HG02938 (cell line): ENCODE data around the gene SSTR1.

Experiments
- ATAC-seq: cut with Tn5 transposase; IDR thresholded peaks from one replicate; pipeline ENCODE4 v1.9.1; 2021; ENCODE audit warnings: mild to moderate bottlenecking, moderate library complexity; ENCODE audit not compliant: unreplicated experiment

The SSTR1 gene

GRCh38 chr14:38202444-38203191 lies 5.1 kb upstream of the SSTR1 start:
- ATAC-seq: no peak

- no peak for ATAC-seq
Observed at GRCh38 chr14:38203929-38204718, 3.6 kb upstream of the SSTR1 start.

DNA sequence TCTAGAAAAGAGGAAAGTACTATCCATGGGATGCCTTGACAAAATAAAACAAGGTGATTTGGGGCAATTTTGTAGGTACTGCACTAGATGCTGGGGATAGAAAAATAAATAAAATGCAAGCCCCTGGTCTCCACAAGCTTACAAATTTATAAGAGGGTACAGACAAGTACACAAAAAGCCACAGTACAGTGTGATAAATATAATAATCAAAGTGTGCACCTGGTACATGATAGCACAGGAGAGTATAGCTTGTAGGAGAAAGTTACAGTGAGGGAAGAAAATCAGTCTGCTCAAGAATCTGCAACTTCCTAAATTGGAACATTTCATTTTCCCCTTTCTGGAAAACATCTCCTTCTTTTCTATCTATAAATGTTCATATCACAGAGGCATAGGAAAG lies 3.0 kb upstream of the SSTR1 start:
- no peak for ATAC-seq

- no peak for ATAC-seq
Observed at GRCh38 chr14:38205119-38205813, 2.4 kb upstream of the SSTR1 start.

- no peak for ATAC-seq
Observed at GRCh38 chr14:38205949-38206665, 1.6 kb upstream of the SSTR1 start.

- no peak for ATAC-seq
Observed at GRCh38 chr14:38206689-38207376, 871 bp upstream of the SSTR1 start.

DNA sequence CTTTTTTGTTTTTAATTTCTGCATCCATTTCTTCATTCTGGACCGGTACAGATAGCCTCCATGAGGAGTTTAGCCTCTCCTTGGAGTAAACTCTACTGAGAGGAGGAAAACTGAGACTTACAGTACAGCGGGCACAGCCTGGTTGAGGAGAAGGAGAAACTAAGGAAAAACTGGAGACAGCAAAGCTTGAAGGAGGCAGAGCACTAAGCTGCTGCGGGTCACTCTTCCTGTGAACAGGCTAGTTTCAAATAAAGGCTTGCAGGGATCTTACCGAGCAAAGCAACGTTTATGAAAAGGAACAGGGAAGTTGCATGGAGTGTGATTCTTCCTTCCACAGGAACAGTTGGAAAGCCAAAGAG lies 348 bp upstream of the SSTR1 start:
- ATAC-seq: no peak

GRCh38 chr14:38208618-38209562 lies 1.2 kb downstream of the SSTR1 start:
- no peak for ATAC-seq

DNA sequence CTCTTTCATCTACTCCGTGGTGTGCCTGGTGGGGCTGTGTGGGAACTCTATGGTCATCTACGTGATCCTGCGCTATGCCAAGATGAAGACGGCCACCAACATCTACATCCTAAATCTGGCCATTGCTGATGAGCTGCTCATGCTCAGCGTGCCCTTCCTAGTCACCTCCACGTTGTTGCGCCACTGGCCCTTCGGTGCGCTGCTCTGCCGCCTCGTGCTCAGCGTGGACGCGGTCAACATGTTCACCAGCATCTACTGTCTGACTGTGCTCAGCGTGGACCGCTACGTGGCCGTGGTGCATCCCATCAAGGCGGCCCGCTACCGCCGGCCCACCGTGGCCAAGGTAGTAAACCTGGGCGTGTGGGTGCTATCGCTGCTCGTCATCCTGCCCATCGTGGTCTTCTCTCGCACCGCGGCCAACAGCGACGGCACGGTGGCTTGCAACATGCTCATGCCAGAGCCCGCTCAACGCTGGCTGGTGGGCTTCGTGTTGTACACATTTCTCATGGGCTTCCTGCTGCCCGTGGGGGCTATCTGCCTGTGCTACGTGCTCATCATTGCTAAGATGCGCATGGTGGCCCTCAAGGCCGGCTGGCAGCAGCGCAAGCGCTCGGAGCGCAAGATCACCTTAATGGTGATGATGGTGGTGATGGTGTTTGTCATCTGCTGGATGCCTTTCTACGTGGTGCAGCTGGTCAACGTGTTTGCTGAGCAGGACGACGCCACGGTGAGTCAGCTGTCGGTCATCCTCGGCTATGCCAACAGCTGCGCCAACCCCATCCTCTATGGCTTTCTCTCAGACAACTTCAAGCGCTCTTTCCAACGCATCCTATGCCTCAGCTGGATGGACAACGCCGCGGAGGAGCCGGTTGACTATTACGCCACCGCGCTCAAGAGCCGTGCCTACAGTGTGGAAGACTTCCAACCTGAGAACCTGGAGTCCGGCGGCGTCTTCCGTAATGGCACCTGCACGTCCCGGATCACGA lies 2.2 kb downstream of the SSTR1 start:
- ATAC-seq: no peak

DNA sequence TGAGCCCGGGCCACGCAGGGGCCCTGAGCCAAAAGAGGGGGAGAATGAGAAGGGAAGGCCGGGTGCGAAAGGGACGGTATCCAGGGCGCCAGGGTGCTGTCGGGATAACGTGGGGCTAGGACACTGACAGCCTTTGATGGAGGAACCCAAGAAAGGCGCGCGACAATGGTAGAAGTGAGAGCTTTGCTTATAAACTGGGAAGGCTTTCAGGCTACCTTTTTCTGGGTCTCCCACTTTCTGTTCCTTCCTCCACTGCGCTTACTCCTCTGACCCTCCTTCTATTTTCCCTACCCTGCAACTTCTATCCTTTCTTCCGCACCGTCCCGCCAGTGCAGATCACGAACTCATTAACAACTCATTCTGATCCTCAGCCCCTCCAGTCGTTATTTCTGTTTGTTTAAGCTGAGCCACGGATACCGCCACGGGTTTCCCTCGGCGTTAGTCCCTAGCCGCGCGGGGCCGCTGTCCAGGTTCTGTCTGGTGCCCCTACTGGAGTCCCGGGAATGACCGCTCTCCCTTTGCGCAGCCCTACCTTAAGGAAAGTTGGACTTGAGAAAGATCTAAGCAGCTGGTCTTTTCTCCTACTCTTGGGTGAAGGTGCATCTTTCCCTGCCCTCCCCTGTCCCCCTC lies 3.0 kb downstream of the SSTR1 start:
- ATAC-seq: no peak

DNA sequence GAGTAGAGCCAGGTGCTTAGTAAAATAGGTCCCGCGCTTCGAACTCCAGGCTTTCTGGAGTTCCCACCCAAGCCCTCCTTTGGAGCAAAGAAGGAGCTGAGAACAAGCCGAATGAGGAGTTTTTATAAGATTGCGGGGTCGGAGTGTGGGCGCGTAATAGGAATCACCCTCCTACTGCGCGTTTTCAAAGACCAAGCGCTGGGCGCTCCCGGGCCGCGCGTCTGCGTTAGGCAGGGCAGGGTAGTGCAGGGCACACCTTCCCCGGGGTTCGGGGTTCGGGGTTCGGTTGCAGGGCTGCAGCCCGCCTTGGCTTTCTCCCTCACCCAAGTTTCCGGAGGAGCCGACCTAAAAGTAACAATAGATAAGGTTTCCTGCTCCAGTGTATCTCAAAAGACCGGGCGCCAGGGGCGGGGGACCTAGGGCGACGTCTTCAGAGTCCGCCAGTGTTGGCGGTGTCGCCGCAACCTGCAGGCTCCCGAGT lies 3.6 kb downstream of the SSTR1 start:
- ATAC-seq: no peak

DNA sequence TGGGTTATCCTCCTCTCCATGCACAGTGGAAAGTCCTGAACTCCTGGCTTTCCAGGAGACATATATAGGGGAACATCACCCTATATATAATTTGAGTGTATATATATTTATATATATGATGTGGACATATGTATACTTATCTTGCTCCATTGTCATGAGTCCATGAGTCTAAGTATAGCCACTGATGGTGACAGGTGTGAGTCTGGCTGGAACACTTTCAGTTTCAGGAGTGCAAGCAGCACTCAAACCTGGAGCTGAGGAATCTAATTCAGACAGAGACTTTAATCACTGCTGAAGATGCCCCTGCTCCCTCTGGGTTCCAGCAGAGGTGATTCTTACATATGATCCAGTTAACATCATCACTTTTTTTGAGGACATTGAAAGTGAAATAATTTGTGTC lies 4.4 kb downstream of the SSTR1 start:
- no peak for ATAC-seq

DNA sequence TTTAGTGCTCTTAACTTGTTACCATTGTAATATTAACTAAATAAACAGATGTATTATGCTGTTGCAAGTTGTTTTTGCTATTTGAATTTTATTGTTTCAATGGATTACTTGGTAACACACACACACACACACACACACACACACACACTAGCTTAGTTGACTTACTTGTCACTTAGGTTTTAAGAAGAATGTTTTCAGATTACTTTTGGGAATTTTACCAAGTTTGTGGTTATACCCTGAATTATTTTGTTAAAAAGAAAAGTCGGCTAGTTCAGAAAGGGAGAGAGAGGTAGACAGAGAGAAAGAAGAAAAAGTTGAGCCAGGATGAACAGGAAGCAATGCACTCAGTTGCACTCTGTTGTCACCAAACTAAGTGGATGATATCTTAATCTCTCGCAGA lies 5.3 kb downstream of the SSTR1 start:
- no peak for ATAC-seq

DNA sequence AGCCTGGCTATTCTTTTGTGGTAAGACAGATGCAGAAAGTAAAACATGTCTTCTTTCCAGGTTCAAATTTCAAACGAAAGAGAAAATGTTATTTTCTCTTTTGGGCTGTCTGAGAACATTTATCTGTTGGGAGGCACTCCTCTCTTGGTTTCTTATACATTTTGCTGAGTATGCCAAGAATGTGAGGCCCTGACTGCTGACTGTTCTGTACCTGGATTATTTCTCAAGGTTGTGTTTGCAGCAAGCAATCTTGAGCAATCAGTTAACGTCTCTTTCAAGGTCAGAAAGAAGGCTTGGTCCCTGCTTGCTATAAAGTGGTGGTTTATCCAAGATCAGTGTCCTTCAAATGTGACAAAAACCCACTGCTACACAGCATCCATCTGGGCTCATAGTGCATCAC lies 9.8 kb downstream of the SSTR1 start:
- ATAC-seq: no peak

DNA sequence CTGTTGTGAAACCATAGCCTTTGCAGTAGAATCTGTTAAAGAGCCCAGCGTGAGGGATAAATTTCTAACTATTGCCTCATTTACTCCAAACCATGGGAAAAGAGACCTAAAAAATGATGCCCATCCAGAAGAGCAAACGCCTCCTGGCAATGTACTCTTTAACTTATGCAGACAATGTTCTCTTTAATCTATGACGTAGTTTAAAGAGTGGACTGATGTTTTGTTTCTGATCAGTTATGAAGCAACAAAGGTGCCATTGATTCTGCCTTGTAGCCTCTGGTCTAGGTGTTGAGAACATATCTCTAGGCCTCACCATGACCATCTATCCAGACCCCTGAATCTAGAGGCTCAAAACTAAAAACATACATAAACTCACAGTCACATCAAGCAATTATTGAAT lies 13.4 kb downstream of the SSTR1 start:
- no peak for ATAC-seq

GRCh38 chr14:38224338-38224737 lies 16.6 kb downstream of the SSTR1 start:
- ATAC-seq: no peak

- ATAC-seq: no peak
Observed at GRCh38 chr14:38225946-38226345, 18.2 kb downstream of the SSTR1 start.

DNA sequence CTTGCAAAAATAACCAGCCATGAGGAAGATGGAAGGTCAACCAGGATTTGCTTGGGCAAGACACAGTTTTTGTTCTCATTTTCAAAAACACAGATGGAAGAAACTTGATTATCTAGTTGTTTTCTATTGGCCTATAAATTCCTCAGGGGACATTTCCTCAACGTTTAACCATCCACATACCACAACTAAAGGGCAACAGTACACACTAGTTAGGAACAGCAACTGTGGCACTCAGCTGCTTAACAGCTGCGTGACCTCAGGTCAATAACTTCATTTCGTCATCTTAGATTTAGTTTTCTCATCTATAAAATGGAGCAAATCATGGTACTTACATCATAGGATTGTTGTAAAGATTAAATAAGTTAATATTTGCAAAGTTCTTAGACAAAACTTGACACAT lies 18.7 kb downstream of the SSTR1 start:
- no peak for ATAC-seq
